ENCODE measurements around the gene SCAF4.

SCAF4 gene

GRCh38 chr21:31682620-31683019, 49.3 kb downstream of the SCAF4 start:
- ChIA-PET CTCF (no interaction called here), POLR2A (ENCODE audit: low non-redundant PET) (no interaction called here)
- H3K27ac ChIP-seq = no peak overlapping the region
- TF ChIP-seq CTCF (conservative IDR thresholded peaks at IDR 0.05; ENCODE audit: low read depth) = no peak
- DNase-seq (ENCODE audit: low spot score) = no peak

- ChIA-PET CTCF (no interaction called here), POLR2A (ENCODE audit: low non-redundant PET) (no interaction called here)
- DNase-seq (ENCODE audit: low spot score) = no peak
- TF ChIP-seq CTCF (conservative IDR thresholded peaks at IDR 0.05; ENCODE audit: low read depth) = no peak
- no peak overlapping the region for H3K27ac ChIP-seq
Observed at GRCh38 chr21:31678478-31678877, 53.4 kb downstream of the SCAF4 start.

- no peak for DNase-seq (ENCODE audit: low spot score)
- no peak for TF ChIP-seq CTCF (conservative IDR thresholded peaks at IDR 0.05; ENCODE audit: low read depth)
- ChIA-PET POLR2A (ENCODE audit: low non-redundant PET) (no interaction called here), CTCF (no interaction called here)
- H3K27ac ChIP-seq = no peak overlapping the region
Observed at GRCh38 chr21:31677047-31677446, 54.9 kb downstream of the SCAF4 start.

GRCh38 chr21:31675960-31676359, 56.0 kb downstream of the SCAF4 start:
- no peak for DNase-seq (ENCODE audit: low spot score)
- ChIA-PET POLR2A (ENCODE audit: low non-redundant PET) (no interaction called here), CTCF (no interaction called here)
- no peak overlapping the region for H3K27ac ChIP-seq
- no peak for TF ChIP-seq CTCF (conservative IDR thresholded peaks at IDR 0.05; ENCODE audit: low read depth)

- no peak for TF ChIP-seq CTCF (conservative IDR thresholded peaks at IDR 0.05; ENCODE audit: low read depth)
- no peak overlapping the region for H3K27ac ChIP-seq
- DNase-seq (ENCODE audit: low spot score) = no peak
- CTCF ChIA-PET = no interaction called here
- POLR2A ChIA-PET (ENCODE audit: low non-redundant PET) = no interaction called here
Observed at GRCh38 chr21:31675318-31675717, 56.6 kb downstream of the SCAF4 start.

GRCh38 chr21:31673321-31673912, 58.5 kb downstream of the SCAF4 start:
- ChIA-PET CTCF (no interaction called here), POLR2A (ENCODE audit: low non-redundant PET) (no interaction called here)
- no peak for TF ChIP-seq CTCF (conservative IDR thresholded peaks at IDR 0.05; ENCODE audit: low read depth)
- no peak for DNase-seq (ENCODE audit: low spot score)
- H3K27ac ChIP-seq = no peak overlapping the region

GRCh38 chr21:31671931-31672330, 60.0 kb downstream of the SCAF4 start:
- ChIA-PET POLR2A (ENCODE audit: low non-redundant PET) (no interaction called here), CTCF (interaction anchor here (0.6 kb wide), 1 partner anchor 1473 kb away, joined by 3 read pairs; no protein-coding TSS in a partner anchor)

More at GRCh38 chr21:31671931-31672330, 60.0 kb downstream of the SCAF4 start:
- DNase-seq (ENCODE audit: low spot score) = no peak
- peak overlapping the region; percentile 11; the same call in 1 of the 2 replicates for H3K27ac ChIP-seq
- TF ChIP-seq CTCF (conservative IDR thresholded peaks at IDR 0.05; ENCODE audit: low read depth) = no peak
